Body of pancreas (tissue), 4 donors: Measurements from ENCODE around the gene DHH.

Experiments used
- CTCF ChIP-seq, 7 experiments: fragments of 450-650 bp in 4 of 7; fragments of 200-600 bp in 3 of 7; sonication (generic) in 3 of 7; IDR thresholded peaks; one replicate each; pipeline ENCODE4 v1.5.1; 2016 to 2019; ENCODE audit warnings: antibody characterized with exemption in 7 of 7
- POLR2A ChIP-seq, 3 donors: fragments of 450-650 bp; IDR thresholded peaks; one replicate each; pipeline ENCODE4 v1.6.1; 2016; ENCODE audit warnings: antibody characterized with exemption in 3 of 3, mild to moderate bottlenecking in 2 of 3

GRCh38 chr12:49055092-49055491, 39.5 kb downstream of the DHH start:
- TF ChIP-seq CTCF (IDR thresholded peaks at IDR 0.05) (no peak), POLR2A (IDR thresholded peaks at IDR 0.05) (no peak)
